GM23248 (cell line): Measurements from ENCODE around the gene IGF2. TPM values are rescaled to one million over a fixed set of nuclear protein-coding genes. Genes with fewer than 3 reads are reported as not detected.

Source experiments
- DNase-seq: peaks from one replicate; pipeline ENCODE4 v3.0.0-alpha.2; 2015
- H2AFZ ChIP-seq: fragments of 200-600 bp; sonication (generic); 2 replicates; pipeline ENCODE4 v1.6.1; 2016; ENCODE audit warnings: antibody characterized with exemption
- H3F3A ChIP-seq: fragments of 200-600 bp; sonication (generic); 2 replicates; pipeline ENCODE4 v1.6.1; 2016; ENCODE audit warnings: mild to moderate bottlenecking, antibody characterized with exemption, mixed run types; ENCODE audit not compliant: insufficient read depth
- H3K27ac ChIP-seq: fragments of 200-600 bp; sonication (generic); 2 replicates; pipeline ENCODE4 v1.5.1; 2016; ENCODE audit warnings: mild to moderate bottlenecking
- H3K27me3 ChIP-seq: fragments of 200-600 bp; sonication (generic); replicated peaks from 2 replicates; pipeline ENCODE4 v1.6.1; 2016; ENCODE audit warnings: mild to moderate bottlenecking; ENCODE audit not compliant: insufficient read depth
- H3K36me3 ChIP-seq: fragments of 200-600 bp; sonication (generic); 2 replicates; pipeline ENCODE4 v1.6.1; 2016; ENCODE audit warnings: low read depth, mild to moderate bottlenecking
- H3K4me1 ChIP-seq: fragments of 200-600 bp; sonication (generic); 2 replicates; pipeline ENCODE4 v1.6.1; 2016; ENCODE audit warnings: mild to moderate bottlenecking; ENCODE audit not compliant: insufficient read depth
- H3K4me2 ChIP-seq: fragments of 200-600 bp; sonication (generic); one replicate; pipeline ENCODE4 v1.6.1; 2016; ENCODE audit warnings: mild to moderate bottlenecking; ENCODE audit not compliant: unreplicated experiment
- H3K4me3 ChIP-seq: fragments of 200-600 bp; sonication (generic); 2 replicates; pipeline ENCODE4 v1.5.1; 2016; ENCODE audit warnings: mild to moderate bottlenecking
- H3K79me2 ChIP-seq: fragments of 200-600 bp; sonication (generic); 2 replicates; pipeline ENCODE4 v1.6.1; 2016; ENCODE audit warnings: mild to moderate bottlenecking; ENCODE audit not compliant: insufficient read depth
- H3K9ac ChIP-seq: fragments of 200-600 bp; sonication (generic); 2 replicates; pipeline ENCODE4 v1.6.1; 2016; ENCODE audit warnings: mild to moderate bottlenecking
- H3K9me2 ChIP-seq: fragments of 200-600 bp; sonication (generic); 2 replicates; pipeline ENCODE4 v1.6.1; 2016; ENCODE audit warnings: mixed run types, mild to moderate bottlenecking, moderate library complexity; ENCODE audit not compliant: insufficient read depth
- H3K9me3 ChIP-seq: fragments of 200-600 bp; sonication (generic); one replicate; pipeline ENCODE4 v1.6.1; 2017; ENCODE audit warnings: low read depth
- H4K20me1 ChIP-seq: fragments of 200-600 bp; sonication (generic); 2 replicates; pipeline ENCODE4 v1.6.0; 2016; ENCODE audit not compliant: insufficient read depth
- EZH2 ChIP-seq: fragments of 200-600 bp; sonication (generic); IDR thresholded peaks from 2 replicates; pipeline ENCODE4 v1.6.1; 2018; ENCODE audit warnings: antibody characterized with exemption, mild to moderate bottlenecking; ENCODE audit not compliant: insufficient read depth, poor library complexity, severe bottlenecking
- EZH2phosphoT487 ChIP-seq: fragments of 200-600 bp; sonication (generic); IDR thresholded peaks from 2 replicates; pipeline ENCODE4 v1.6.1; 2018; ENCODE audit warnings: antibody characterized with exemption, moderate library complexity, mild to moderate bottlenecking, low read depth; ENCODE audit not compliant: insufficient read depth
- WGBS, 2 experiments: methylation state at CpG; one replicate each; pipeline ENCODE4 v1.1.6; 2015 to 2017; ENCODE audit warnings: low lambda C conversion rate in 2 of 2, low coverage in 1 of 2; ENCODE audit errors: missing lambda C conversion rate in 2 of 2; 5-methylcytosine and 5-hydroxymethylcytosine counted together
- in situ Hi-C: fragments of 300-500 bp; cut with MboI; formaldehyde crosslinking; loops from 2 replicates; pipeline ENCODE4 v1.15.0; 2020
- polyA plus RNA-seq: library from polyadenylated mRNA; unstranded; fragments of >200 nt; fragmentation: Nextera tagmentation; extraction: Ambion mirVana; gene quantifications from 2 replicates; pipeline ENCODE4 v1.2.1, GENCODE V29; 2016
- total RNA-seq: library from RNA; depleted of rRNA; stranded (reverse); fragments of >200 nt; shearing (Covaris generic); gene quantifications from 2 replicates; pipeline ENCODE4 v1.2.3, GENCODE V29; 2014

Gene IGF2
- total and polyA plus RNA-seq, 2 experiments from 2014 or later, result 0.06 TPM; not detected in 1

- DNase-seq, result peak; percentile 64
- no peaks in the 10 kb centered on the region for H4K20me1 ChIP-seq
- H3K4me2 ChIP-seq, result no peak overlapping the region
- no peaks in the 10 kb centered on the region for H3K36me3 ChIP-seq
- no peak overlapping the region for H3K4me3 ChIP-seq
- H3K9ac ChIP-seq, result no peak overlapping the region
- H3K79me2 ChIP-seq, result no peaks in the 10 kb centered on the region
- no peaks in the 10 kb centered on the region for H3K9me3 ChIP-seq
- peaks cover 4% of the 10 kb centered on the region; the same call in 1 of the 2 replicates for H3F3A ChIP-seq
- in situ Hi-C loops, result no loop called here
- H3K27me3 ChIP-seq, result peaks cover 85% of the 10 kb centered on the region
- H3K9me2 ChIP-seq, result no peaks in the 10 kb centered on the region
- 14 to 16% methylated on average over 6 of the region's 6 CpGs for WGBS, 2 experiments
- no peak overlapping the region for H3K27ac ChIP-seq
- TF ChIP-seq EZH2 (no peak), EZH2phosphoT487 (no peak)
- H2AFZ ChIP-seq, result no peak overlapping the region
- peaks cover 7% of the 10 kb centered on the region; the same call in 1 of the 2 replicates for H3K4me1 ChIP-seq
Measured at GRCh38 chr11:2142762-2143202, 3.6 kb upstream of the IGF2 start.

- TF ChIP-seq EZH2phosphoT487 (no peak), EZH2 (no peak)
- H4K20me1 ChIP-seq, result no peaks in the 10 kb centered on the region
- H3K9ac ChIP-seq, result no peak overlapping the region
- no peaks in the 10 kb centered on the region for H3K9me2 ChIP-seq
- peaks cover 85% of the 10 kb centered on the region for H3K27me3 ChIP-seq
- WGBS, 2 experiments, result 2 to 4% methylated on average over 5 of the region's 5 CpGs
- H3K27ac ChIP-seq, result no peak overlapping the region
- H2AFZ ChIP-seq, result no peak overlapping the region
- DNase-seq, result peak; percentile 72
- no peaks in the 10 kb centered on the region for H3K79me2 ChIP-seq
- H3K4me3 ChIP-seq, result no peak overlapping the region
- H3F3A ChIP-seq, result peaks cover 4% of the 10 kb centered on the region; the same call in 1 of the 2 replicates
- H3K36me3 ChIP-seq, result no peaks in the 10 kb centered on the region
- no peaks in the 10 kb centered on the region for H3K9me3 ChIP-seq
- in situ Hi-C loops, result no loop called here
- H3K4me1 ChIP-seq, result peaks cover 7% of the 10 kb centered on the region; the same call in 1 of the 2 replicates
- H3K4me2 ChIP-seq, result no peak overlapping the region
Measured at GRCh38 chr11:2142300-2142759, 3.1 kb upstream of the IGF2 start.

- no peaks in the 10 kb centered on the region for H3K36me3 ChIP-seq
- H3F3A ChIP-seq, result peaks cover 4% of the 10 kb centered on the region; the same call in 1 of the 2 replicates
- in situ Hi-C loops, result no loop called here
- no peak overlapping the region for H3K4me2 ChIP-seq
- H3K4me1 ChIP-seq, result peaks cover 7% of the 10 kb centered on the region; the same call in 1 of the 2 replicates
- no peak for DNase-seq
- H3K27me3 ChIP-seq, result peaks cover 82% of the 10 kb centered on the region
- H3K9me2 ChIP-seq, result no peaks in the 10 kb centered on the region
- H4K20me1 ChIP-seq, result no peaks in the 10 kb centered on the region
- H3K79me2 ChIP-seq, result no peaks in the 10 kb centered on the region
- H3K9me3 ChIP-seq, result no peaks in the 10 kb centered on the region
- WGBS, 2 experiments, result 7 to 8% methylated on average over 70 to 101 of the region's 102 CpGs
- no peak overlapping the region for H2AFZ ChIP-seq
- TF ChIP-seq EZH2 (no peak), EZH2phosphoT487 (no peak)
- no peak overlapping the region for H3K4me3 ChIP-seq
- no peak overlapping the region for H3K9ac ChIP-seq
- H3K27ac ChIP-seq, result no peak overlapping the region
Measured at GRCh38 chr11:2140411-2141400, 1.5 kb upstream of the IGF2 start.

- no peak overlapping the region for H3K9ac ChIP-seq
- DNase-seq, result no peak
- H3K27ac ChIP-seq, result no peak overlapping the region
- peaks cover 7% of the 10 kb centered on the region; the same call in 1 of the 2 replicates for H3K4me1 ChIP-seq
- no peak overlapping the region for H3K4me2 ChIP-seq
- no peaks in the 10 kb centered on the region for H3K36me3 ChIP-seq
- no peaks in the 10 kb centered on the region for H4K20me1 ChIP-seq
- peaks cover 74% of the 10 kb centered on the region for H3K27me3 ChIP-seq
- no peaks in the 10 kb centered on the region for H3K9me3 ChIP-seq
- TF ChIP-seq EZH2, result peak; percentile 94
- 0 out of 2 replicates have a peak, but pooled peaks have one; percentile 63 for TF ChIP-seq EZH2phosphoT487
- 1% methylated on average over 26 to 34 of the region's 57 CpGs for WGBS, 2 experiments
- H3K4me3 ChIP-seq, result no peak overlapping the region
- H2AFZ ChIP-seq, result no peak overlapping the region
- no peaks in the 10 kb centered on the region for H3K9me2 ChIP-seq
- in situ Hi-C loops, result no loop called here
- no peaks in the 10 kb centered on the region for H3K79me2 ChIP-seq
- H3F3A ChIP-seq, result peaks cover 4% of the 10 kb centered on the region; the same call in 1 of the 2 replicates
Measured at GRCh38 chr11:2139621-2140337, 590 bp upstream of the IGF2 start.
